Astrocyte of the spinal cord (primary cell): ENCODE results near the gene POGZ.

Experiments
- DNase-seq: peaks from one replicate; pipeline ENCODE4 v3.0.0; 2011; ENCODE audit warnings: low read depth, low spot score
- H3K4me3 ChIP-seq: 2 replicates; pipeline ENCODE4 v1.5.1; 2011; ENCODE audit warnings: low read depth, mild to moderate bottlenecking, low read length, moderate library complexity
- in situ Hi-C: cut with HindIII; loops from 2 replicates; pipeline ENCODE4 v1.10.0; 2017; ENCODE audit warnings: low sequenced_read_pairs
- TF ChIP-seq, protein P1 (sequence below): IDR thresholded peaks from 2 replicates; pipeline ENCODE4 v1.5.1; 2012; ENCODE audit warnings: low read depth, mild to moderate bottlenecking, low read length, inconsistent platforms

Gene POGZ

DNA sequence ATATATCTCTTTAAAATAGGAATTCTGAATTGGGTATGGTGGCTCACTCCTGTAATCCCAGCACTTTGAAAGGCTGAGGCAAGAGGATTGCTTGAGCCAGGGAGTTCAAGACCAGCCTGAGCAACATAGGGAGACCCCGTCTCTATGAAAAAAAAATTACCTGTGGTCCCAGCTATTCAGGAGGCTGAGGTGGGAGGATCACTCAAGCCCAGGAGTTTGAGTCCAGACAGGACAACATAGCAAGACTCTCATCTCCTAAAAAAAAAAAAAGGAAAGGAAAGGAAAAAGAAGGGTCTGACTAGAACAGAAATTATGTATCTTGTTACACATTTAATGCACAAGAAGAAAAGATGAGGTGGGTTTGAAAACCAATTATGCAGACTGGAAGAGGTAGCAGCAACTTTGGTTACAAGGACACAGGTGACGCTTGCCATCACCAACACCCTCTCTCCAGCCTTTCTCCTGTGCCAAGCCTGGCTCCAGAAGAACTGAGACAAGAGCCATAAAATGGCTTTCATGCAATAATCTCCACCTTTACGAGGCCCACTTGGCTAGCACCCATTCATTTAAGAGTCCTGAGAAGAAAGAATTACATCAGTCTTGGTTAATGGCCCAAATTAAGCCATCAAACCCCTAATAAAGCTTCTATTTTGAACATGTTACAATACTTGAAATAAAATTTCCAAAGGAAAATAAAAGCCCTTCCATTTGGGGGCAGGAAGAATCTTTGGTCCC, 82.0 kb downstream of the POGZ start:
- TF ChIP-seq, protein P1, sequence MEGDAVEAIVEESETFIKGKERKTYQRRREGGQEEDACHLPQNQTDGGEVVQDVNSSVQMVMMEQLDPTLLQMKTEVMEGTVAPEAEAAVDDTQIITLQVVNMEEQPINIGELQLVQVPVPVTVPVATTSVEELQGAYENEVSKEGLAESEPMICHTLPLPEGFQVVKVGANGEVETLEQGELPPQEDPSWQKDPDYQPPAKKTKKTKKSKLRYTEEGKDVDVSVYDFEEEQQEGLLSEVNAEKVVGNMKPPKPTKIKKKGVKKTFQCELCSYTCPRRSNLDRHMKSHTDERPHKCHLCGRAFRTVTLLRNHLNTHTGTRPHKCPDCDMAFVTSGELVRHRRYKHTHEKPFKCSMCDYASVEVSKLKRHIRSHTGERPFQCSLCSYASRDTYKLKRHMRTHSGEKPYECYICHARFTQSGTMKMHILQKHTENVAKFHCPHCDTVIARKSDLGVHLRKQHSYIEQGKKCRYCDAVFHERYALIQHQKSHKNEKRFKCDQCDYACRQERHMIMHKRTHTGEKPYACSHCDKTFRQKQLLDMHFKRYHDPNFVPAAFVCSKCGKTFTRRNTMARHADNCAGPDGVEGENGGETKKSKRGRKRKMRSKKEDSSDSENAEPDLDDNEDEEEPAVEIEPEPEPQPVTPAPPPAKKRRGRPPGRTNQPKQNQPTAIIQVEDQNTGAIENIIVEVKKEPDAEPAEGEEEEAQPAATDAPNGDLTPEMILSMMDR: no peak
- no peak overlapping the region for H3K4me3 ChIP-seq
- in situ Hi-C loops: no loop called here
- no peak for DNase-seq

DNA sequence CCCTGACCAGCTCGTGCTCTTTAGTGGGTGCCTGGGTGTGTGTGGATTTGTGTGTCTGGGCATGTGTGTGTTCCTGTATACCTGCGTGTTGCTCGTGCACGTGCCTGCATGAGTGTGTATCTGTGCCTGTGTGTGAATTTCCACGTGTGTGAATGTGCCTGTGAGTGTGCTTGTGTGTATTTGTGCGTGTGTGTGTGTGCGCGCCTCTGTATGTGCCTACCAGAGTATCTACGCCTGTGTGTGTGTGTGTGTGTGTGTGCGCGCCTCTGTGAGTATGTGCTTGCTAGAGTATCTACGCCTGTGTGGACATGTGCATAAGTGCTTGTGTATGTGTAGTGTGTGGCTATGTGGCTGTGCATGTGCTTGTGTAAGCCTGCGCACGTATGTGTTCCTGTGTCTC, 86.1 kb downstream of the POGZ start:
- TF ChIP-seq, protein P1: no peak
- in situ Hi-C loops: no loop called here
- no peak for DNase-seq
- no peak overlapping the region for H3K4me3 ChIP-seq

DNA sequence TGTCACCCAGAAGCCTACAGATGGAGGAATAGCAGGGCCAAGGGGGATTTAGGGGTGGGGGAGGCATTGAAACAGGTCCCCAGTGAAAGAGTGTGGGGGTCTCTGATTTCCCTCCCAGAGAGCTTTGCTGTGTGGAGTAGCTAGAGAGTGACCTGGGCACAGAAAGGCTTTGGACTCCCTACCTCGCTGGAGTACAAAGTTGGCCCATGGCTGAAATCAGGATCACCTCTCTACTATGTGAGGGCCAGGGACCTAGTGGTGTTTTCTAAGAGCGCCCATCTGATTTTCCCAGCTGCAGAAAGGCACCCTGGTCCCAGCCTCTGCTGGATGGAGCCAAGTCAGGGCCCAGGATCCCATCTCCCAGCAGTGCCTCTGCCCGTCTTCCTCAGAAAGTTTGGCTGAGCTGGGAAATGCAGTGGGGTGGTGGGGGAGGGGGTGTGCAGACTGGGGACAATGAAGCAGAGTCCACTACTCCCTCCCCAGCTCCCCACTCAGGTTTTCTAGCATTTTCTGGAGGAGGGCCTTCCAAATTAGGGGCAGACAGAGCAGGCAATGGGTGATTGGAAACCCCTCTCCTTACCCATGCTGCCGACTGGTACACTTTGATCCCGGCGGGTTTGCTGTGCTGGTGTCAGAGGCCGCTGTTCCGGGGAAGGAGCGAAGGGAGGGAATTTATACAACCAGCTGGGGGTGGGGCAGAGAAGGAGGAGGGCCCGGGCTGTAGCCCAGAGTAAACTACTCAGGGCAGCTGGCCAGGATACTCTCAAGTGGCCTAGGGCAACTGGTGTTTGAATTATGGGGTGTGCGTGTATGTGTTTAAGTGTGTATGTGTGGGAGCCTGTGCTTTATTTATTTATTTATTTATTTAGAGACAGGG, 87.0 kb downstream of the POGZ start, which contains the start of gene SELENBP1:
Gene SELENBP1, minus strand, starts transcription at position 648 of the 877 bp plus-strand sequence. Its CDS starts 64 bp downstream, at position 584.
- TF ChIP-seq, protein P1: no peak
- peak; percentile 56 for DNase-seq
- in situ Hi-C loops: no loop called here
- peak within 1 kb of the TSS; percentile 32 for H3K4me3 ChIP-seq

DNA sequence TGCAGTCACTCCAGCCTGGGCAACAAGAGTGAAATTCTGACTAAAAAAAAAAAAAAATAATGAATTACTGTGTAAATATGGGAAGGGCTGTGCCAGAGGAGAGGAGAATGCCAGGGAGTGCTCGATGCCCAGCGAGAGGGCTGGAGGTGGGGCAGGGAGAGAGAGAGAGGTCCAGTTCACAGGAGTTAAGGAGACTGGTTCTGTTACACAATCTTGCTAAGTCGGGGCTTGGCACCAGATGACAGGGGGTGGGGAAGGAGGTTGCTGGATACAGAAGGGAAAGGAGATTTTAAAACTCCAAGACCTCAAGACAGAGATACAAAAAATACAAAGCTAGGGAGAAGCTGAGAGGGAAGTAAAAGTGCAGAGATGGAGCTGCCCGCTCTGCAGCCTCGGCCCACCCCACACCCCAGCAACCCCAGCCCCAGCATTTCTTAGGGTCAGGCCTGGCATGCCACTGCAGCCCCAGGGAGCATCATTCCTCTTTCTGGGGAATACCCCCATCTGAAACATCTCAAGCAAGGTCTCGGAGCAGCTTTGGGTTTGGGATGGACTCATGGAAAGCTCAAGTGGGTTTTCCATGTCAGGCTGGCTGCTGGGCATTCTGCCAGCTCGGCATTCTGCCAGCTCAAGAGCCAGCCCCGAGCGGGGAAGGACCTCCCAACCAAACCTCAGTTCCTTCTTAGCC, 87.8 kb downstream of the POGZ start:
- in situ Hi-C loops: no loop called here
- H3K4me3 ChIP-seq: no peak overlapping the region
- DNase-seq: peak; percentile 10
- TF ChIP-seq, protein P1: no peak

DNA sequence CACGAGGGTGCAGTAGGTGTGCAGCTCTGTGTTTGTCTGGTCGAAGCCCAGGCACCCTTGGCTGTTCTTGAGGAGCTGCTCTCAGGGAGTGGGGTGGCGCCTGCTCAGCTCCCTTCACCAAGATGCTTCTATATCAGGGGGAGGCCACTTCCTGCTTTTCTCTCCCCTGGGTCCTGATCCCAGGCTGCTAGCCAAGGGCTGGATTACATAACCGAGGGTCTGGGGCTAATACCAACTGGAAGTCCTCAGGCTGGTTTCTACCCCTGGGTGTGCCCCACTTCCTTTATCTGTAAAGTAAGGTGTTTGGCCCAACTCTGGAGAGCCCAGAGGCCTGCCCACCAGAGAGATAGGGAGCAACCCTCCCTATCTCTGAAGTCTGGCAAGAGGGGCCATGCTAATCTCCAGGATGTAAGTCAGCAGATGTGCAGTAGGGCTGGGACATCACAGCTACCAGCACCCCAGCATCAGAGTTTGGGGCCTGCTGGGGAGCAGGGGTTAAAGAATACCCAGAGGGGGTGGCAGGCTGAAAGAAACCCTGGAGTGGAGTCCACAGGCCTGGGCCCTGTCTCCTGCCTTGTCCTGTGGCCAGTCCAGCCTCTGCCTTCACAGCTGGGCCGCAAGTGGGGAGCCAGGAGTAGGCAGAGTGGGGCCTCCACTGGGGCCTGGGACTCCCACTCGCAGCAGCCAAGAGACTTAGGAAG, 88.9 kb downstream of the POGZ start:
- in situ Hi-C loops: no loop called here
- TF ChIP-seq, protein P1: no peak
- DNase-seq: no peak
- H3K4me3 ChIP-seq: no peak overlapping the region

DNA sequence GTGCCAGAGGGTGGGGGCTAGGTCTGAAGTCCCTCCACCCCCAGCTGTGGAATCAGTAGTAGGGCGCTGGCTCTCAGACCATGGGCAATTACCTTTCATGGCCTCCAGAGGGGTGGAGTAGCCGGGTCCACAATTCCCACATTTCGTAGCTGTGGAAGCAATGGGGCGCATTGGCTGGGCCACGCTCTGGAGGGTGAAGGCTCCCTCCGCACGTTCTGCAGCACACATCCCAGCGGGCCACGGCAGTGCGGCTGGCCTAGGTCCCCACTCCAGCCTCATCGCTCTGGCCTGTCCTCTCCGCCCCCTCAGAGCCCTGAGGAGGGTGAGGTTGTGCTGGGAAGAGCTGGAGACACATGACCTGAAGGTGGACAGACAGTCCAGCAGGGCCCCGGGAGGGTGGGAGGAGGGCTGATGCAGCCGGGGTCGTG, 89.7 kb downstream of the POGZ start:
- in situ Hi-C loops: no loop called here
- H3K4me3 ChIP-seq: no peak overlapping the region
- DNase-seq: no peak
- TF ChIP-seq, protein P1: no peak
